Stimulated activated CD8-positive, alpha-beta memory T cell treated with anti-CD3 and anti-CD28 coated beads, Interleukin-15, amount 100 ng/mL, for 24 hours (primary cell): Measurements from ENCODE around the gene PHACTR3.
"Not testable (repeated sequence)": the region's sequence is repeated elsewhere in the genome, so short reads cannot be mapped to it uniquely, and the experiment has no call there.

Experiments
- DNase-seq: peaks from one replicate; pipeline ENCODE4 v3.0.0-alpha.2; 2020; ENCODE audit warnings: low read depth

The PHACTR3 gene

DNA sequence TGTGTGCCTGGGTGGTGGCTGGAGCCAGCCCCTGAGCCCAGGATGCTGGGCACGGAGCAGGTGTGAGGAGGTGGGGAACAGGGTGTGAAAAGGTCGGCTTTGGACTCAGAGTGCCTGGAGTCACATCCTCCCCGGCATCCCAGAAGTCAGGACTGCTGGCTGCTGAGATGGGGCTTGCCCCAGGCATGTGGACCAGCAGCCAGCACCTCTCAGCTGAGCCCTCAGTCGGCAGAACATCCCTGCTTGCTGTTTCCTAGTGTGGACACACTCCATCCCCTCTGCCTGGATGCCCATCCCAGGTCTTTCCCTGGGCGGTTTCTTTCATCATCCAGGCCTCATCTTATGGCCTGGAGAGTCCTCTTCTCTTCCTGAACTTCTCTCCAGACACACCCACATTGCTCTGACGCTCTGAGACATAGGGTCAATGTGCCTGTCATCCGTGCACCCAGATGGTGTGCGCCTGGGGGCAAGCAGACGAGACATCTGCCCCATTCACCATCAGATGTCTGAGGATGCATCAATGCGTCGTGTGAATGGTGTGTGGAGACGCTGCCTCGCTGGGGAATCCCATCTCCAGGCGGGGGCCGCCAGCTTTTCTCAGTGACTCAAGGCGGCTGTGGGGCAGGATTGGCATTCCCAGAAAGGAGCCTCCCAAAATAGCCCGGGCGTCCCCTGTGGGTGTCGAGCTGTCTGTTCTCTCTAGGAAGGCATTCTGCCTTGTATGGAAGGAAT, 224.9 kb downstream of the PHACTR3 start:
- DNase-seq = no peak

DNA sequence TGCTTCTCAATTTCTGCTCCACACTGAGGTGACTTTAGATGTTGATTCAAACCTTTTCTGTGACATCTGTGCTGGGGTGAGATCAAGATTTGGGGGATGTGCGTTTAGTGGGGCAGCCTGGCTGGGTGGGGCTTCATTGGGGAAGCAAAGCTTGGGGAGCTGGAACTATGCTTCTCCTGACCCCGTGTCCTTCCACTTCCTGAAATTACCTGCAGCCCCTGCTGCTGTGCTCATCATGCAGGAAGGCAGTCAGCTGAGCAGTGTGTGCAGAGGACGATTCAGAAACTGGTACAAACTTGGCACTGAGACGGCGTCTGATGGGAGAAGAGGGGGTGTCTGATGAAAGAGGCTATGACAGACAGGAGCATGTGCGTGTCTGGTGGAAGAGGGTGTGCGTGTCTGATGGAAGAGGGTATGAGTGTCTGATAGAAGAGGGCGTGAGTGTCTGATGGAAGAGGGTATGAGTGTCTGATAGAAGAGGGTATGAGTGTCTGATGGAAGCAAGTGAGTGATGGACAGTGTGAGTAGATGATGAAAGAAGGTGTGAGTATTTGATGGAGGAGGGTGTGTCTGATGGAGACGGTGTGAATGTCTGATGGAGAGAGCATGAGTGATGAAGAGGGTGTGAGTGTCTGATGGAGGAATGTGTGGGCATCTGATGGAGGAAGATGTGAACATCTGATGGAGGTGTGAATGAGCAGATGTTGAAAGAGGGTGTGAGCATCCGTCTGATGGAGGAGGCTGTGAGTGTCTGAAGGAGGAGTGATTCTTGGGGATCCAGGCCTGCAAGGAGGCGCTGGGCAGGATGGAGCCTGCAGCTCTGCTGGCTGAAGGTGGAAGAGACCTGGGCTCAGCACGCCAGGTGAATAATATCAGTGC, 225.7 kb downstream of the PHACTR3 start:
- no peak for DNase-seq

DNA sequence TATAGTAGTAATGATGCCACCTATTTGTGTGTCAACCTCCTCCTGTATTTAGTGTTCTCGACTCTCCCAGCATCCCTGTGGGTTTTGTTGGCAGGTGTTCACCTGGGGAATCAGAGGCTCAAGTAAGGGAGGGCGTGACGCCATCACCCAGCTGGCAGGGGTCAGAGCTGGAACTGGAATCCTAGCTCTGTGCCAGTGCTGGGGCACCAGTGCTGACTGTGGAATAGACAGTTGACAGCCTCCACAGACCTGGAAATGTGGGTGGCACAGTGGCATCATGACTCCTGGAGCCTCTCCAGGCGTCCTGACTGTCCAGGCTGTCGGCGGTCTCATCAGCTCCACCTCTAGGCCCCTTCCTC, 226.3 kb downstream of the PHACTR3 start:
- no peak for DNase-seq

DNA sequence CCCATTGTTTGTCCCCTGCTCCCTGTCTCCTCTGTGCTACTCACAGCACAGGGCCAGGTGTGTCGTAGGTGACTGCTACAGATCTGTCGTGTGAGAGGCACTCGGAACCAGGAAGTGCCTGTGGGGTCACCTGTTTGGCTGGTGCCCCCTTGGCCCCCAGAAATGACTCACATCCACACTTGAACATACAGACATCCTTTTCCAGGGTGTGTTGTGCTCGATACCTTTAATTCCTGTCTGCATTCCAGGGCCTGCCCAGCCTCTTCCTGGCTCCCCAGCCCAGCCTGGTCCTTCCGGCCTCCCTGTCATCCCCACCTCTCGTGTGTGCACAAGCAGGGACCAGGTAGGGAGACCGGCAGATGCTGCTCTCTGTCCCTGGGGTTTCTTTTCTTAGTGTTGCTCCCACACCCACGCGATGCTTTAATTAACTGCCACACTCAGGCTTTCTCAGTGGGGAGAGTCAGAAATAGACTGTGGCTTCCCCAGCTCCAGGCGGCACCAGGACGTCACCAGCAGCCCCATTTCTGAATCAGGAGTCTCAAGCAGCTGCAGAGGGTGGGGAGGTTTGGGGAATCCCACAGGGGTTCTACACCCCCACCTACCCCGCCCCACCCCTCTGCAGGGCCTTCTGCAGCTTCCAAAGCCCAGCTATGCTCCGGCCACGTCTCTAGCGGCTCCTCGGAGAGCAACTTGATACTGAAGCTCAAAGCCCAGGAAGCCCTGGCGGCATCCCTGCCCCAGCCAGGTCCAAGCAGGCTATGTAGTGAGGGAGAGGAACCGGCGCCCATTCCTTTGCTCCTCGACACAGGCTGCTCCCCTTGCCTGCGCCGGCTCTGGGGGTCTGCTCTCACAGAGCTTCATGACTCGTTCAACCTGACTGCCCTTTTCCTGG, 226.9 kb downstream of the PHACTR3 start:
- no peak for DNase-seq

DNA sequence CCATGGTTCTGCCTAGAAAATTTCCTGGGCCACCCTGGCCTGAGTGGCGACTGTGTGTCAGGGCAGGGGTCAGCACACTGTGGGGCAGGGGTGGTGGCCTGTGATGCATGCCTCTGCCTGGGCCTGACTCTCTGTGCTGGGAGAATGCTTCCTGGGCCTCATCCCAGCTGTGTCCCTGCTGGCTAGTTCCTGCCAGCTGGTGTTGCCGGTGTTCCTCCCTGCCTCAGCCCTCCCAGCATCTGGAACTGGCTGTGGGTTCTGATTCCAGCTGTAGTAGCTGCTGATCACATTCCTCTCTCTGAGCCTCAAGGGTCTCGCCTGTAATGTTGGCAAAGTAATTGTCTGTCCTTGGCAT, 227.6 kb downstream of the PHACTR3 start:
- DNase-seq = no peak

DNA sequence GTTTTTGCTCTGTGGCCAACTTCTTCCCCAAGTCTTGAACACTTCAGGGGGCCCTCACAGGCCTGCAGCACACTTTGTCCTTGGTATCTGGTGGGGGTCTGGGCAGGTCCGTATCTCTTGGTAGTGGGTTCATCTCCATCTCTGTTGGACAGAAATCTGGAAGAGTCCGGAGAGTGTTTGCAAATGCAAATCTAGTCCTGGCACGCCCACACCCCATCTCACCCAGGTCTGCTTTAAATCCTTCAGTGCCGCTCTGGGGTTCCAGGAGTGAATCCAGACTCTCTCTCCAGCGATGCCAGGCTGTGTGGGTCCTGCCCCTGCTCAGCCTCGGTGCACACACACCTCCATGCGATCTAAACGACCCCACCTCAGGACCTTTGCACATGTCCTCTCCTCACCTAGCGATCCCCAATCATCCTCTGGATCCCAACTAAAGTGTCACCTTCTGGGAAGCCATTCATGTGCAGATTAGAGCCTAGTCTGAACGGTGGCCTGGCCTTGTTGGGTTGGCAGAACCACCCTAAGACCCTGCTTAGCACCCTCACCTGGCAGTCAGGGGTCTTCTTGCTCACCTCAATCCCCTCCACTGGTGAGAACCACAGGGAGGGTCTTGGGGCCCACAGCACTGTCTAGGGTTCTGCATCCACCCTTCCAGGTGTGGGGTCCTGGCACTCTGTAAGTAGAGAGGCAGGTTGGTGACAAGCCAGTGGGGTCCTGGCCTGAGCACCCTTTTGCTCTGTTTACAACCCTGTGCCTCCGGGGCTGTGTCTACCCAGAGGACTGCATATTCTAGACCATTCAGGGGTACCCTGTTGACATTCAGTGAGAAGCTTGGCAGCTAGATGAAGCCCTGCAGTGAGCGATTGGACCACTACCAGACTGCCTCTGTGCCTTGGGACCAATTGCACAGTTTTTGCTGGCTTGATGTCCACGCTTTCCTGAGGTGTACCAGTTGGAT, 228.3 kb downstream of the PHACTR3 start:
- no peak for DNase-seq

DNA sequence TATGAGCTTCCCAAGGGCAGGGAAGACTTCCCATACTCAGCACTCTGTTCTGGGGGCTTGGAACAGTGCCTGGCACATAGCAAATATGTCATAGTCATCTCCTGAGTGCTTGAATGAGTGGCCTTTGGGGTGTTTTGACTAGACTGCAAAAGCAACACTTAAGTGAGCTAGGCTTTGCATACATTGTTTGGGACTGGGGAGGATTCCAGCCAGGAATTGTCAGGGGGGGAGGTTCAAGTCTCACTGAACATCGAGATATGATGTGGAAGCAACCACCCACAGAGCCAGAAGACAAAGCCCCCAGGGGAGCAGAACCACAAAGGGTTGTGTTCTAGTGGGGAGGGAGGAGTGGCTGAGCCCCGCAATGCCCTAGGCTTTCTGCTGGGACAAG, 230.7 kb downstream of the PHACTR3 start:
- no peak for DNase-seq

DNA sequence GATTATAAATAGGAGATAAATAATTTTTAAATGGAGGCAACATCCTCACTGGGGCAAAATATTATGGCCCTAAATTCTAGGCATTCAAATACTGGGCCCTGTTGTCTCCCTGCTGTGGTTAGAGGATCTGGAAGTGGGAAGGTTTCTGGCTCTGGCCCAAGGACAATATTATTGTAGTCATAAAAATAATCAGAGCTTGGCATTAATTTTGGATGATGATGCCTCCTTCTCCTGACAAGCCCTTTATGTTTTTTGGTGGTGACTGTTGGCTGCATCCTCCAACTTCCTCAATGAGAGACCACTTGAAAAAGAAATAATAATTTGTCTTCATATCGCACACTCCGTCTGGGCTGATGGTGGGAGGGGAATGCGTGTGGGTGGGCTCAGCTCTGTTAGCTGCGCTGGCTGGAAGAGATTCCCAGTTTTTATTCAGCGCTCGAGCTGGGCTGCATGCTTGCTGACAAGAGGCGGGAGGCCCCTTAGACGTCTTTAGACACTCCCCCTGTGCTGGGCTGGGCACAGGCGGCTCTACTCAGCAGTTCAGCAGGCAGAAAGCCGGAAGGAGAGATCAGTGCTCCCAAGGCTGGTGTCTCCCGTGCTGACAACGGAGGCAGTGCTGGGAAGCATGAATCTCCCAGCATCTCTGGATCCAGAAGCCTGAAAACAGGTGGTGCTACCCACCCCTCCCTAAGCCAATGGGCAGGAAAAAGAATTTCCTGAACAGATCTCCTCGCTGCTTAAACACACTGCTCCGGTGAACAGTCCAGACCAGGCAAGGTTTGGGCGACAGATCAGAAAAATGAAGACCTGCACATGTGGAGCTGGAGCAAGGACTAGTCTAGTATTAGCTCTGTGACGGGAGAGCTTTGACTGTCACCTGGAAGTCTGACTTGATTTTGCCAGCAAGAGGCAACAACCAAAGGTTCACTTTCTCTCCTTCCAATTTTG, 231.4 kb downstream of the PHACTR3 start:
- no peak for DNase-seq

DNA sequence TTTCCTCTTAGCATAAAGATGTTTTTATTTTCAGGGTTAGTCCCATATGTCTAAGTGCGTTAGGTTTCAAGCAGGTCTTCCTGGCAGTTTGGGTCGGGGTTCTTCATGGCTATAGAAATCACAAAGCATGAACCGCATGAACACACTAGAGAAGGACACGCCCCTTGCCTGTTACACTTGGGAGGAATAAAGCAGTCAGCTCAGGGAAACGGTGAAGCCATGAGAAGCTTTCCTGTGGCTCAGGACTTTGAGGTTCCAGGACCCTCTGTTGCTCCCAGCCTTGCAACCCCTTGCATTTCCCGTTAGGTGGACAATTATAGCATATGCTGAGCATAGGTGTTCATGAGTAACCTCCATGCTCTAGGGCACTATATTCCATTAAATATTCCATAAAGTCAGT, 232.4 kb downstream of the PHACTR3 start:
- no peak for DNase-seq

DNA sequence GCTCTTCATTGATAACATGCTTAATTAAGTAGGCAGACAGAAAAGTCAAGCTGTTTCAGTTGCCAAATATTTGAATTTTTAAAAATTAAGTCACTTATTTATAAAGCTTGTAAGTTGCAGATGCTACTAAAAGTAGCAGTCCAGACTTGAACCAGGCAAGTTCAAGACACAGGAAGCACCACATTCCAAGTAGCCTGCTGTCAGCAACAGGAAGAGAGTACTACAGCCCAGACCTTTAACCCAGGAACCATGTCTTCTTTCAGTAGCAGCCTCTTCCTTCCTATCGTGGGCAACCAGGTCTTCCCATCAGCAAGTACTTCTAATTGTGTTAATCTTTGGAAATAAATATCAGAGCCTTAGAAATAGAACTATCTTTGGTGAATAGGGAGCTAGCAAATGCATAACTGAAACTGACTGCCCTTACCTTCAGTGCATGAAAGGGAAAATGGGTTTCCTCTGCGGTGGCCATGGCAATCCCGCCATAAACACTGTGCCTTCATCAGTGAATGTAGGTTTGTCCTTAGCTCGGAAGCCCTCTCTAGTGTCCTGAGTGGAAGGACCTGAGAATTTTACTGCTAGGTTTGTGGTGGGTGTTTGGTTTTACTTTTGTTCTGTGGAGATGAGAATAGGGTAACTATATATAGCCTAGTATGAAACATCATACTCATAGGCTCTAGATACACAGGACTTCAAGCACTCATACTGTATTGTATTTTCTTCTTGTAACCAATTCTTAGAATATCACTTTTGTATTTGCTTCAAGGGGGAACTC, 233.5 kb downstream of the PHACTR3 start:
- no peak for DNase-seq

DNA sequence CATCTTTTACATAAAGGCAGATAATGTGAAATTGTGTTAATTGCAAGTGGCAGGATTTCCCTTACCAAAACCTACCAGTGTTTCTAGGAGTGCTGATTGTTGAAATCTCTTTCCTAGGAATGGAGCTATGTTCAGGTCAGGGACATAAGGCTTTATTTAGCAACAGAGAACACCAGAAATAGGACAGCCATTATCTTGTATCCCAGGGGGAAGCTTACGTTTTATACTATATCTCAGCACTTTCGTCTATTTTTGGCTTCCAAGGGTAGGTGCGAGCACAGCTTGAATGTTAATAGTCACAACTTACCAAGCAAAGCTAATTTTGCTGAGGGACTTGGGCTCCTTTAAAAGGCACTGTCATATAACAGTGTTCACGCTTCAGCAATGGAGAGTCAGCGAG, 235.1 kb downstream of the PHACTR3 start:
- DNase-seq = no peak

DNA sequence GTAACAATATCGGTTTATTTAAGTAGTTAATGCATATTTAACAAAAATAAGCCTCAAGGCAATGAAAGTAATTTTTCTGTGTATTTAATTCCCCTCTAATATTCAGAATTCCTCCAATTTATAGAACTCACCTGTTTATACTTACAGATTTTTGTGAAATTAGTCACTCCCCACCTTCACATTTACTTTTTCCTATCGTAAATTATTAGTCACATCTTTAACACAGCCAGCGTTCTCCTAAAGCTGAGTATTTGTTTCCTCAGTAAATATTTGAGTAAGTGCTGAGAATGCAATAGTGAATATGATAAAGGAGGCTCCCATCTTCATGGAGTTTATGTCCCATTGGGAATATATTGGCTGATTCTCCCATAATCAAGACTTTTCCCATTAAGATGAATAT, 241.1 kb downstream of the PHACTR3 start:
- DNase-seq = no peak

DNA sequence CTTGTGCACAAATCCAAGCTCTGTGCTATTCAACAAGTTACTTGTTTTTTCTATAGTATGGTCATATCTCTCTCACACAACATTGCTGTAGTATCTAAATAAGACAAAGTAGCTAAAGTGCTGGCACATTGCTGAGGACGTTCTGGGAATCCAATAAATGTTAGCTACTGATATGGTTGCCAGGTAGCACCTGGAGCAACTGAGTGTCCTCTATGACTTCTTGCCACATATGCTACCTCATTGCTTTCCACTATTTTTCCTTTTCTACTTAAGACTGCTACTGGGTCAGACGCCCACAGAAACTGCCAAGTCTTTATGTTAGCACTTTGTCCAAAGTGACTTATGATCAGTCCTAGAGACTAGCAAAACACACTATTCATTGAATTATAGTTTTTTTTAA, 243.8 kb downstream of the PHACTR3 start:
- no peak for DNase-seq

DNA sequence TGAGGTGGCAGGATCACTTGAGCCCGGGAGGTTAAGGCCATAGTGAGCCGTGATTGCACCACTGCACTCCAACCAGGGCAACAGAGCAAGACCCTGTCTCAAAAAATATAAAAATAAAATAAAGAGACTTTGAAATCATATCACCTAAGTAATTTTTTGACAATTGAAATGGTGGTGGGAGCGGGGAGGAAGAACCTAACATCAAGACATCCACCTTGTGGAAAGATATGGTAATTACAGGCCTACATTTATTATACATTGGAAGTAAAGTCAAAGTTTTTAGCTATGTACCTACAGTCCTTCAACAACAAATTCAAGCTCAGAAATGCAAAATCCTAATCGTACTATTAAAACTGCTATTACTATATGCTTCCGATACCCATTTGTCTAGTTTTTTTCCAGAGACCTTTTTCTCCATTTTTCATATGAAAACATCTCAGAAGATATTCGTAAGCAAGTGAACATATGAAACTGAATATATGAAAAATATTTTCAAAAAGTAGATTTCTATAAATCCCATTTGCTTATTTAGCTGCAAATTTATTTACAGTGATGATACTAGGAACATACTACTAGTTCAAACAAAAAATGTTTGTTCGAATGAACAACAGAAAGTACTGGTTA, 245.8 kb downstream of the PHACTR3 start:
- DNase-seq = no peak

DNA sequence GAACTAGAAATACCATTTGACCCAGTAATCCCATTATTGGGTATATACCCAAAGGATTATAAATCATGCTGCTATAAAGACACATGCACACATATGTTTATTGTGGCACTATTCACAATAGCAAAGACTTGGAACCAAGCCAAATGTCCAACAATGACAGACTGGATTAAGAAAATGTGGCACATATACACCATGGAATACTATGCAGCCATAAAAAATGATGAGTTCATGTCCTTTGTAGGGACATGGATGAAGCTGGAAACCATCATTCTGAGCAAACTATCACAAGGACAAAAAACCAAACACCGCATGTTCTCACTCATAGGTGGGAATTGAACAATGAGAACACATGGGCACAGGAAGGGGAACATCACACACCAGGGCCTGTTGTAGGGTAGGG, 252.2 kb downstream of the PHACTR3 start:
- not testable (repeated sequence) for DNase-seq

DNA sequence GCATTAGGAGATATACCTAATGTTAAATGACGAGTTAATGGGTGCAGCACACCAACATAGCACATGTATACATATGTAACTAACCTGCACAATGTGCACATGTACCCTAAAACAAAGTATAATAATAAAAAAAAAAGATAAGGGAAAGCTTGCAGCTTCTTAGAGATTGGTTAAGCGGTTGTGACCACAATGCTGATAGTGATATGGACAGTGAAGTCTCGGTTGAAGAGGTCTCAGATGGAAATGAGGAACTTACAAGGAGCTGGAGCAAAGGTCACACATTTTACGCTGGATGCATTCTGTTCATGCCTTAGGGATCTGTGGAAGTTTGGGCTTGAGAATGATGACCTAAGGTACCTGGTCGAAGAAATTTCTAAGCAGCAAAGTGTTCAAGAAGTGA, 252.6 kb downstream of the PHACTR3 start:
- DNase-seq = not testable (repeated sequence)

DNA sequence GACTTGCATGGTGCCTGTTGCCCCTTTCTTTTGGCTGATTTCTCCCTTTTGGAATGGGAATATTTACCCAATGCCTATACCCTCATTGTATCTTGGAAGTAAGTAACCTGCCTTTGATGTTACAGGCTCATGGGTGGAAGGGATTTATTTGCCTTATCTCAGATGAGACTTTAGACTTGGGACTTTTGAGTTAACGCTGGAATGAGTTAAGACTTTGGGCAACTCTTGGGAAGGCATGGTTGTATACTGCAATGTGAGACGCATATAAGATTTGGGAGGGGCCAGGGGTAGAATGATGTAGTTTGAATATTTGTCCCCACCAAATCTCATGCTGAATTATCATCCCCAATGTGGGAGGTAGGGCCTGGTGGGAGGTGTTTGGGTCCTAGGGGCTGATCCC, 253.6 kb downstream of the PHACTR3 start:
- DNase-seq = no peak

DNA sequence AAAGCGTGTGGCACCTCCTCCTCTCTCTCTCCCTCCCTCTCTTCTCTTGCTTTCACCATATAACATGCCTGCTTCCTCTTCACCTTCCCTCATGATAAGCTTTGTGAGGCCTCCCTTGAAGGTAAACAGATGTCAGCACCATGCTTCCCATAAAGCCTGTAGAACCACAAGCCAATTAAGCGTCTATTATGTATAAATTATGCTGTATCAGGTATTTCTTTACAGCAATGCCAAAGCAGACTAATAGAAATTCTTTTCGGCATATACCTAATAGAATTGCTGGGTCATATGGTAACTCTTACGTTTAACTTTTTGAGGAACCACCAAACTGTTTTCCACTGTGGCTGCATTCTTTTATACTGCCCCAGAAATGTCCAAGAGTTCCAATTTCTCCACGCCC, 254.1 kb downstream of the PHACTR3 start:
- DNase-seq = no peak

DNA sequence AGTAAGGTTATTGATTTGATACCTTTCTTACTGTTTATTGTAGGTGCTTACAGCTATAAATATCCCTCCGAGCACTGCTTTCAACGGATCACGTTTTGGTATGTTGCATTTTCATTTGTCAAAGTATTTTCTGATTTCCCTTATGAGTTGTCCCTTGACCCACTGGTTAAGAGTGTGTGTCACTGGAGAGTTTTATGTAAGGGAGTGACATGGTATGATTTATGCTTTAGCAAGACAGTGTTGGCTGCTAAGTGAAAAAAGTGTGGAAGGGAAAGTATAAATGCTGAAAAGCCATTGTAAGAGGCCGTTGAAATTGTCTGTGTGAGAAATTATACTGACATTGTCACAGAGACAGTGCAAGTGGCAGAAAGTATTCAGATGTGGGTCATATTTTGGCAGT, 257.1 kb downstream of the PHACTR3 start:
- DNase-seq = no peak
